Pancreas (tissue), 10 donors: ENCODE measurements around the gene PRRG4. TPM values are rescaled to one million over a fixed set of nuclear protein-coding genes. Genes with fewer than 3 reads are reported as not detected.

ENCODE experiments used
- ATAC-seq, 4 donors: fragments of 200-7000 bp; cut with Tn5 transposase; one replicate each; pipeline versions ENCODE4 v1.8.0 to v1.9.1; 2020; ENCODE audit warnings: mild to moderate bottlenecking in 4 of 4, moderate library complexity in 4 of 4
- DNase-seq, 6 donors: peaks; one replicate each; pipeline ENCODE4 v3.0.0-alpha.2; 2020
- FAIRE-seq: peaks from 2 replicates; lab custom pipeline; 2012; peaks lifted over from hg19 to GRCh38; lab: Jason Lieb, UNC
- H3K27ac ChIP-seq, 4 donors: fragments of 200-600 bp; sonication (generic); 1 replicate in 3 of 4; 2 replicates in 1 of 4; pipeline versions ENCODE4 v1.5.0 to v1.8.0; 2020
- H3K27me3 ChIP-seq, 4 donors: fragments of 200-600 bp; one replicate each; pipeline ENCODE4 v1.8.0; 2021
- H3K36me3 ChIP-seq, 3 donors: fragments of 200-600 bp; sonication (generic) in 1 of 3; one replicate each; pipeline versions ENCODE4 v1.5.0 to v1.8.0; 2020 to 2021
- H3K4me1 ChIP-seq, 3 donors: fragments of 200-600 bp; one replicate each; pipeline ENCODE4 v1.8.0; 2021
- H3K4me3 ChIP-seq, 4 donors: fragments of 200-600 bp; sonication (generic) in 2 of 4; one replicate each; pipeline versions ENCODE4 v1.5.0 to v1.8.0; 2020 to 2021
- H3K9me3 ChIP-seq, 4 donors: fragments of 200-600 bp; one replicate each; pipeline ENCODE4 v1.8.0; 2021
- CTCF ChIP-seq, 4 donors: fragments of 200-600 bp; sonication (generic) in 3 of 4; IDR thresholded peaks; one replicate each; pipeline versions ENCODE4 v1.5.0 to v1.8.0; 2021; ENCODE audit warnings: antibody characterized with exemption in 4 of 4
- WGBS, 2 donors: extraction: QIAGEN DNeasy Blood & Tissue Kit; methylation state at CpG; one replicate each; pipeline ENCODE4 v1.1.7; 2013; 5-methylcytosine and 5-hydroxymethylcytosine counted together
- intact Hi-C, 3 donors: fragments of 100-400 bp; cut with DNase I; formaldehyde crosslinking; loops; one replicate each; pipeline versions ENCODE4 v1.11.1 to v1.14.2; 2022
- polyA plus RNA-seq, 2 donors: library from polyadenylated mRNA; stranded (reverse); fragments of 200-250 nt; gene quantifications; one replicate each; pipeline ENCODE4 v1.2.3, GENCODE V29; 2013
- total RNA-seq, 6 donors: library from RNA; stranded (reverse); fragmentation: NEBNext Ultra II Directional in 4 of 6; extraction: Animal tissue kit (Norgen Biotek cat#: 25700) in 4 of 6; gene quantifications; one replicate each; pipeline versions ENCODE4 v1.2.1 to v1.2.4, GENCODE V29; 2021 to 2023
- donor health status: healthy with polysubstance abuse.
- donor health status: DM: no; HTN: no; CAD: no; lungs with moderate emphysema.
- donor health status: DM: no; HTN: no; CAD: no.
- donor health status: control.
- donor health status: control.
- donor health status: Bipolar disorder and iron deficiency.
- donor health status: DM: yes; HTN: yes; CAD: no.
- donor health status: DM: no; HTN: no; CAD: no.
- donor health status: DM: no; HTN: no; CAD: no.
- donor health status: DM: yes; HTN: yes; CAD: no.

The PRRG4 gene
- total and polyA plus RNA-seq, 8 donors: 1.3 to 7.3 (median 2.0) TPM

- Histone ChIP-seq H3K27ac (no peak overlapping the region), H3K27me3 (peaks cover 0 to 6% (median 0%) of the 10 kb centered on the region in 4 donors), H3K36me3 (no peaks in the 10 kb centered on the region), H3K9me3 (no peaks in the 10 kb centered on the region), H3K4me3 (no peak overlapping the region), H3K4me1 (no peaks in the 10 kb centered on the region)
- WGBS, 2 donors: 50 to 56% methylated on average over 2 of the region's 2 CpGs
- TF ChIP-seq CTCF (IDR thresholded peaks at IDR 0.05): no peak
- FAIRE-seq: no peak
- intact Hi-C loops: no loop called here
- DNase-seq: peak in 1 of 6 donors; percentile 10
- no peak for ATAC-seq
Measured at GRCh38 chr11:32870676-32871075, 40.9 kb downstream of the PRRG4 start.

GRCh38 chr11:32874132-32874531, 44.4 kb downstream of the PRRG4 start:
- no peak overlapping the region for H3K27ac ChIP-seq
- no peak for ATAC-seq
- peaks cover 0 to 6% (median 0%) of the 10 kb centered on the region in 4 donors for H3K27me3 ChIP-seq
- no peaks in the 10 kb centered on the region for H3K9me3 ChIP-seq
- H3K4me3 ChIP-seq: no peak overlapping the region
- no peaks in the 10 kb centered on the region for H3K4me1 ChIP-seq
- TF ChIP-seq CTCF (IDR thresholded peaks at IDR 0.05): no peak
- DNase-seq: no peak
- intact Hi-C loops: no loop called here
- H3K36me3 ChIP-seq: no peaks in the 10 kb centered on the region
- no peak for FAIRE-seq

- no peak for FAIRE-seq
Measured at GRCh38 chr11:32881286-32881685, 51.6 kb downstream of the PRRG4 start.

DNA sequence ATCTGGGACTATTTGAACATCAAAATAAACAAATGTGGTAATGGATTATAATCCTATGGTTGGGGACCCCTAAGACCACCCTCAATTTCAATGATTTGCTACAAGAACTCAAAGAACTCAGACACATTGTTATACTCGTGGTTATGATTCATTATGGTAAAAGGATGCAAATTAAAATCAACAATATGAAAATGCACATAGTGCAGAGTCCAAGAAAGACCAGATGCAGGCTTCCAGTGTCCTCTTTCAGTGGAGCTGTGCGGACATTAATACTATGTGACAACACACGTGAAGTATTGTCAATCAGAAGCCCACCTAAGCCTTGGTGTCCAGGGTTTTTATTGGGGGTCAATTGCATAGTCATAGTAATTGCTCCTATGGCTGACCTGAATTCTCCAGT, 53.7 kb downstream of the PRRG4 start:
- WGBS, 2 donors: 58 to 81% methylated on average over 3 of the region's 3 CpGs
- FAIRE-seq (no peak), DNase-seq (no peak), ATAC-seq (no peak)
- H3K9me3 ChIP-seq: no peaks in the 10 kb centered on the region
- TF ChIP-seq CTCF (IDR thresholded peaks at IDR 0.05): no peak
- H3K4me1 ChIP-seq: no peaks in the 10 kb centered on the region
- intact Hi-C loops: no loop called here
- H3K4me3 ChIP-seq: no peak overlapping the region
- no peaks in the 10 kb centered on the region for H3K36me3 ChIP-seq
- H3K27me3 ChIP-seq: no peaks in the 10 kb centered on the region
- no peak overlapping the region for H3K27ac ChIP-seq

More at GRCh38 chr11:32881286-32881685, 51.6 kb downstream of the PRRG4 start:
- 46 to 62% methylated on average over 4 of the region's 4 CpGs for WGBS, 2 donors
- ATAC-seq (no peak), DNase-seq (no peak)
- Histone ChIP-seq H3K4me1 (no peaks in the 10 kb centered on the region), H3K36me3 (no peaks in the 10 kb centered on the region), H3K27me3 (no peaks in the 10 kb centered on the region), H3K9me3 (no peaks in the 10 kb centered on the region), H3K27ac (no peak overlapping the region), H3K4me3 (no peak overlapping the region)
- intact Hi-C loops: no loop called here
- TF ChIP-seq CTCF (IDR thresholded peaks at IDR 0.05): no peak

DNA sequence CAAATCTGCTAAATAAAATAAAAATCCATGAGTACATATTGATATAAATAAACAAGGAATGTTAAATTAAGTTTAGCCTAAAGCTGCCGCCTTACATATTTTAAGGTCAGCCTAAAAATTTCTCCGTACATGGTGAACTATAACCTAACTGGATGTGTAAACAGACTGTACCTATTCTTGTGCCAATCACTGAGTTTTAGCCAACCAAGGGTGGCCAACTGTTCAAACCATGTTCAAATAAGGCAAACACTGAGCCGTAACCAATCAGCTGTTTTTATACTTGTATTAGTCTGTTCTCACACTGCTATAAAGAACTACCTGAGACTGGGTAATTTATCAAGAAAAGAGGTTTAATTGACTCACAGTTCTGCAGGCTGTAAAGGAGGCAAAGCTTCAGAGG, 54.3 kb downstream of the PRRG4 start:
- Histone ChIP-seq H3K4me1 (no peaks in the 10 kb centered on the region), H3K4me3 (no peak overlapping the region), H3K27me3 (no peaks in the 10 kb centered on the region), H3K36me3 (no peaks in the 10 kb centered on the region), H3K9me3 (no peaks in the 10 kb centered on the region), H3K27ac (no peak overlapping the region)
- no peak for FAIRE-seq
- no peak for TF ChIP-seq CTCF (IDR thresholded peaks at IDR 0.05)
- peak in 1 of 4 donors; percentile 44 for ATAC-seq
- intact Hi-C loops: no loop called here
- 48 to 60% methylated on average over 3 of the region's 3 CpGs for WGBS, 2 donors
- no peak for DNase-seq
